Measurements from ENCODE around the gene H1-8.

The H1-8 gene

GRCh38 chr3:129575233-129575996 is 32.4 kb downstream of the H1-8 start:
- no peak for DNase-seq

GRCh38 chr3:129575997-129576384 is 33.0 kb downstream of the H1-8 start:
- DNase-seq: no peak

- peak; percentile 78 for DNase-seq
Measured at GRCh38 chr3:129576514-129577352, 33.8 kb downstream of the H1-8 start.

GRCh38 chr3:129577366-129577765 is 34.4 kb downstream of the H1-8 start:
- DNase-seq: no peak

GRCh38 chr3:129577925-129578786 is 35.2 kb downstream of the H1-8 start:
- DNase-seq: no peak

GRCh38 chr3:129579991-129580390 is 37.0 kb downstream of the H1-8 start:
- no peak for DNase-seq

GRCh38 chr3:129581623-129582022 is 38.6 kb downstream of the H1-8 start:
- DNase-seq: no peak

- no peak for DNase-seq
Measured at GRCh38 chr3:129582799-129583198, 39.8 kb downstream of the H1-8 start.

- no peak for DNase-seq
Measured at GRCh38 chr3:129583289-129583688, 40.3 kb downstream of the H1-8 start.

- DNase-seq: no peak
Measured at GRCh38 chr3:129584631-129585030, 41.7 kb downstream of the H1-8 start.

- no peak for DNase-seq
Measured at GRCh38 chr3:129585949-129586657, 43.1 kb downstream of the H1-8 start.

GRCh38 chr3:129586746-129587430 is 43.9 kb downstream of the H1-8 start:
- DNase-seq: no peak

GRCh38 chr3:129587566-129588210 is 44.7 kb downstream of the H1-8 start:
- no peak for DNase-seq

- no peak for DNase-seq
Measured at GRCh38 chr3:129590215-129590614, 47.2 kb downstream of the H1-8 start.

GRCh38 chr3:129591932-129592331 is 49.0 kb downstream of the H1-8 start:
- no peak for DNase-seq

GRCh38 chr3:129592381-129593131 is 49.6 kb downstream of the H1-8 start:
- DNase-seq: no peak

GRCh38 chr3:129593230-129593594 is 50.2 kb downstream of the H1-8 start:
- DNase-seq: no peak

- DNase-seq: peak; percentile 79
Measured at GRCh38 chr3:129593595-129594339, 50.8 kb downstream of the H1-8 start.

- DNase-seq: no peak
Measured at GRCh38 chr3:129594409-129594808, 51.4 kb downstream of the H1-8 start.

- DNase-seq: no peak
Measured at GRCh38 chr3:129594907-129595390, 52.0 kb downstream of the H1-8 start.
